ENCODE measurements around the gene FOXJ3. TPM values are rescaled to one million over a fixed set of nuclear protein-coding genes. Genes with fewer than 3 reads are reported as not detected.
A peak's percentile ranks its signal among the peaks of the same experiment; 100 is the strongest.

FOXJ3 gene
- total RNA-seq, 4 donors from 2014 or later = 34.5 to 40.0 (median 36.1) TPM

- H3K9me3 ChIP-seq = no peaks in the 10 kb centered on the region
- H3K27ac ChIP-seq (replicated peaks in 1 of 4) = peak overlapping the region in 3 of 4 donors; percentile 38 to 59 (median 58)
- H3K27me3 ChIP-seq = no peaks in the 10 kb centered on the region
- H3K4me3 ChIP-seq = no peak overlapping the region
- no peak for DNase-seq (ENCODE audit: extremely low spot score)
- intact Hi-C loops (cut with DNase I) = no loop called here
- TF ChIP-seq CTCF (IDR thresholded peaks at IDR 0.05) (no peak), POLR2AphosphoS5 (IDR thresholded peaks at IDR 0.05) (no peak), POLR2A (IDR thresholded peaks at IDR 0.05; ENCODE audit: low read depth) (no peak), EP300 (IDR thresholded peaks at IDR 0.05) (no peak)
- peaks cover 51 to 87% (median 84%) of the 10 kb centered on the region in 4 donors for H3K4me1 ChIP-seq
- WGBS = 3% methylated on average over 1 of the region's 1 CpG
- no peaks in the 10 kb centered on the region for H3K36me3 ChIP-seq
These were observed 12.5 kb downstream of the FOXJ3 start for GRCh38 chr1:42322577-42322976.

GRCh38 chr1:42321731-42322130, 13.3 kb downstream of the FOXJ3 start:
- Histone ChIP-seq H3K4me3 (no peak overlapping the region), H3K27ac (replicated peaks in 1 of 4) (peak overlapping the region in 1 of 4 donors; percentile 59), H3K36me3 (no peaks in the 10 kb centered on the region), H3K27me3 (no peaks in the 10 kb centered on the region), H3K9me3 (no peaks in the 10 kb centered on the region), H3K4me1 (peaks cover 53 to 92% (median 84%) of the 10 kb centered on the region in 4 donors)
- intact Hi-C loops (cut with DNase I) = no loop called here
- DNase-seq (ENCODE audit: extremely low spot score) = no peak
- WGBS = 73% methylated on average over 4 of the region's 4 CpGs
- TF ChIP-seq EP300 (IDR thresholded peaks at IDR 0.05) (no peak), POLR2AphosphoS5 (IDR thresholded peaks at IDR 0.05) (no peak), POLR2A (IDR thresholded peaks at IDR 0.05; ENCODE audit: low read depth) (no peak), CTCF (IDR thresholded peaks at IDR 0.05) (no peak)

- Histone ChIP-seq H3K4me3 (no peak overlapping the region), H3K27ac (replicated peaks in 1 of 4) (peak overlapping the region; percentile 13 to 59 (median 36)), H3K27me3 (no peaks in the 10 kb centered on the region), H3K36me3 (no peaks in the 10 kb centered on the region), H3K4me1 (peaks cover 58 to 92% (median 86%) of the 10 kb centered on the region in 4 donors), H3K9me3 (no peaks in the 10 kb centered on the region)
- intact Hi-C loops (cut with DNase I) = no loop called here
- no peak for DNase-seq (ENCODE audit: extremely low spot score)
- WGBS = 51% methylated on average over 2 of the region's 2 CpGs
- TF ChIP-seq POLR2A (IDR thresholded peaks at IDR 0.05; ENCODE audit: low read depth) (no peak), EP300 (IDR thresholded peaks at IDR 0.05) (no peak), POLR2AphosphoS5 (IDR thresholded peaks at IDR 0.05) (no peak), CTCF (IDR thresholded peaks at IDR 0.05) (no peak)
These were observed 14.3 kb downstream of the FOXJ3 start for GRCh38 chr1:42320708-42321107.

- Histone ChIP-seq H3K27me3 (no peaks in the 10 kb centered on the region), H3K4me1 (peaks cover 64 to 92% (median 87%) of the 10 kb centered on the region in 4 donors), H3K27ac (replicated peaks in 1 of 4) (peak overlapping the region in 3 of 4 donors; percentile 44 to 59 (median 56)), H3K4me3 (no peak overlapping the region), H3K9me3 (no peaks in the 10 kb centered on the region), H3K36me3 (no peaks in the 10 kb centered on the region)
- no peak for TF ChIP-seq CTCF (IDR thresholded peaks at IDR 0.05)
- TF ChIP-seq POLR2AphosphoS5 (IDR thresholded peaks at IDR 0.05) = no peak
- TF ChIP-seq POLR2A (IDR thresholded peaks at IDR 0.05; ENCODE audit: low read depth) = no peak
- TF ChIP-seq EP300 (IDR thresholded peaks at IDR 0.05) = no peak
- DNase-seq (ENCODE audit: extremely low spot score) = no peak
- 42% methylated on average over 6 of the region's 6 CpGs for WGBS
- intact Hi-C loops (cut with DNase I) = no loop called here
These were observed 15.1 kb downstream of the FOXJ3 start for GRCh38 chr1:42319871-42320484.

Measured in esophagus muscularis mucosa (tissue), 4 donors.